H1 (cell line): ENCODE measurements around the gene INPP5J. TPM values are rescaled to one million over a fixed set of nuclear protein-coding genes. Genes with fewer than 3 reads are reported as not detected.

Source experiments
- ASH2L ChIP-seq: fragments of 200-600, 300-600 bp; sonication (generic); IDR thresholded peaks from one replicate; pipeline ENCODE4 v1.7.1; 2017; ENCODE audit warnings: low read length
- HDAC2 ChIP-seq, 2 experiments: fragments of 300-600 bp in 1 of 2; sonication (generic) in 1 of 2; IDR thresholded peaks; 2 replicates each; pipeline ENCODE4 v1.6.1; 2011 to 2012; ENCODE audit warnings: low read depth in 2 of 2, low read length in 2 of 2, mild to moderate bottlenecking in 2 of 2, moderate library complexity in 2 of 2, borderline replicate concordance in 1 of 2, inconsistent platforms in 1 of 2
- polyA plus RNA-seq, 7 experiments: library from polyadenylated mRNA; depleted of rRNA in 3 of 7; stranded (reverse) in 5 of 7; unstranded in 2 of 7; fragments of >200 nt in 5 of 7; fragments of 200-250 nt in 2 of 7; gene quantifications; 1 replicate in 5 of 7; 2 replicates in 1 of 7; 4 replicates in 1 of 7; pipeline versions ENCODE4 v1.2.1 to v1.2.3, GENCODE V29; 2011 to 2013; ENCODE audit warnings: missing spikeins in 2 of 7, mixed read lengths in 2 of 7
- total RNA-seq: library from RNA; stranded (reverse); fragmentation: NEBNext Ultra II Directional; extraction: Animal tissue kit (Norgen Biotek cat#: 25700); gene quantifications from 2 replicates; pipeline ENCODE4 v1.2.1, GENCODE V29; 2021

Gene INPP5J
- total and polyA plus RNA-seq, 2 of the 8 experiments (the other 6 are each of a cell fraction or from before 2014, with no cell fraction given): 5.4 to 6.0 TPM

DNA sequence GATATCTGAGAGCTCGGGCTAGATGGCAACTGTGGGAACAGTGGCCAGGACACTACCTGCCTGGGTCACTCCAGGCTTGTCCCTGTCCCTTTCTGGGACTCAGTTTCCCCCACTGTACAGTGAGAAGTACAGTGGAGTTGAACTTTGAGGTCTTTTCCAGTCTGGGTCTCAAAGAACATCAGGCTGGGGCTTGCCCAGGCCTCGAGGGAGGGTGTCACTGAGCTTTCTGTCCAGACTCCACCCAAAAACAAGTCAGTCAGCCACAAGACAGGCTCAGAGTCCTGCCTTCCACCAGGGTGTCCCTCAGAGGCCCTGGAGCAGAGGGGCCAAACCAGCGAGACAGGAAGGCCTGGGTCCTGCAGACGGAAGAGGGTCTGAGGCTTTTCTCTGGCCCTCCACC is 19.5 kb downstream of the INPP5J start (continued):
- no peak for TF ChIP-seq HDAC2 (IDR thresholded peaks at IDR 0.05; ENCODE audit: borderline replicate concordance in 1 of 2, low read depth in 2 of 2, low read length in 2 of 2)
- TF ChIP-seq ASH2L: no peak
